Mesendoderm (in vitro differentiated cells): ENCODE results near the gene SHLD2.

Experiments
- DNase-seq: peaks from one replicate; pipeline ENCODE4 v3.0.0; 2013
- H2AK5ac ChIP-seq: 2 replicates; pipeline ENCODE4 v1.6.1; 2013; ENCODE audit warnings: low read length, inconsistent platforms
- H2BK120ac ChIP-seq: 2 replicates; pipeline ENCODE4 v1.6.1; 2013; ENCODE audit warnings: low read depth, mild to moderate bottlenecking, low read length, moderate library complexity, mixed read lengths
- H2BK15ac ChIP-seq: replicated peaks from 2 replicates; pipeline ENCODE4 v1.6.1; 2013; ENCODE audit warnings: low read depth, mild to moderate bottlenecking, moderate library complexity
- H2BK5ac ChIP-seq: 2 replicates; pipeline ENCODE4 v1.6.1; 2013; ENCODE audit warnings: low read length, inconsistent platforms
- H3K18ac ChIP-seq: 2 replicates; pipeline ENCODE4 v1.6.1; 2013; ENCODE audit warnings: mild to moderate bottlenecking, low read length, mixed read lengths
- H3K23ac ChIP-seq: one replicate; pipeline ENCODE4 v1.6.1; 2013; ENCODE audit warnings: low read length
- H3K27ac ChIP-seq: 2 replicates; pipeline ENCODE4 v1.5.1; 2013; ENCODE audit warnings: low read depth, mild to moderate bottlenecking, inconsistent platforms, low read length, moderate library complexity
- H3K27me3 ChIP-seq: 2 replicates; pipeline ENCODE4 v1.6.1; 2013; ENCODE audit warnings: low read length, control low read depth, mild to moderate bottlenecking, inconsistent platforms; ENCODE audit not compliant: insufficient read depth, poor library complexity
- H3K36me3 ChIP-seq: 2 replicates; pipeline ENCODE4 v1.6.1; 2013; ENCODE audit warnings: low read length, inconsistent platforms; ENCODE audit not compliant: control insufficient read depth, insufficient read depth
- H3K4ac ChIP-seq: one replicate; pipeline ENCODE4 v1.6.1; 2013; ENCODE audit warnings: low read depth, mild to moderate bottlenecking, low read length, moderate library complexity
- H3K4me1 ChIP-seq: 2 replicates; pipeline ENCODE4 v1.6.1; 2013; ENCODE audit warnings: low read depth, low read length, inconsistent platforms; ENCODE audit not compliant: control insufficient read depth
- H3K4me2 ChIP-seq: 2 replicates; pipeline ENCODE4 v1.6.1; 2013; ENCODE audit warnings: low read length
- H3K4me3 ChIP-seq: 2 replicates; pipeline ENCODE4 v1.5.1; 2013; ENCODE audit warnings: mild to moderate bottlenecking, low read length
- H3K56ac ChIP-seq: one replicate; pipeline ENCODE4 v1.6.1; 2013; ENCODE audit warnings: low read length
- H3K79me1 ChIP-seq: 2 replicates; pipeline ENCODE4 v1.6.1; 2013; ENCODE audit warnings: low read length, inconsistent platforms
- H3K79me2 ChIP-seq: 2 replicates; pipeline ENCODE4 v1.6.1; 2013; ENCODE audit warnings: mild to moderate bottlenecking, low read length; ENCODE audit not compliant: control insufficient read depth, insufficient read depth
- H3K9ac ChIP-seq: 2 replicates; pipeline ENCODE4 v1.6.1; 2013; ENCODE audit warnings: low read length, inconsistent platforms
- H4K5ac ChIP-seq: one replicate; pipeline ENCODE4 v1.6.1; 2013; ENCODE audit warnings: low read length
- H4K8ac ChIP-seq: one replicate; pipeline ENCODE4 v1.6.1; 2013; ENCODE audit warnings: low read depth, mild to moderate bottlenecking, control low read depth, low read length, moderate library complexity
- WGBS: extraction: QIAGEN DNeasy Blood & Tissue Kit; methylation state at CpG from one replicate; pipeline ENCODE4 v1.1.7; 2013; ENCODE audit warnings: low lambda C conversion rate, missing lambda C conversion rate; ENCODE audit not compliant: insufficient coverage; ENCODE audit errors: extremely low coverage; 5-methylcytosine and 5-hydroxymethylcytosine counted together

SHLD2 gene

GRCh38 chr10:87089746-87090145 is 5.3 kb upstream of the SHLD2 start:
- H3K36me3 ChIP-seq = peaks cover 1% of the 10 kb centered on the region
- peaks cover 38% of the 10 kb centered on the region for H3K79me2 ChIP-seq
- no peak overlapping the region for H4K8ac ChIP-seq
- H2BK15ac ChIP-seq = no peak overlapping the region
- no peak overlapping the region for H3K4me3 ChIP-seq
- no peak overlapping the region for H3K56ac ChIP-seq
- no peak for DNase-seq
- H3K9ac ChIP-seq = no peak overlapping the region
- H2BK5ac ChIP-seq = no peak overlapping the region
- H3K4me2 ChIP-seq = no peak overlapping the region
- peaks cover 10% of the 10 kb centered on the region for H3K79me1 ChIP-seq
- H3K18ac ChIP-seq = no peak overlapping the region
- H3K27me3 ChIP-seq = no peaks in the 10 kb centered on the region
- H3K27ac ChIP-seq = no peak overlapping the region
- H2BK120ac ChIP-seq = no peak overlapping the region
- WGBS = no CpG with 5 or more reads among the region's 4 CpGs
- H2AK5ac ChIP-seq = no peak overlapping the region
- no peak overlapping the region for H3K4ac ChIP-seq
- no peak overlapping the region for H3K23ac ChIP-seq
- no peaks in the 10 kb centered on the region for H3K4me1 ChIP-seq
- H4K5ac ChIP-seq = no peak overlapping the region

GRCh38 chr10:87090779-87091178 is 4.2 kb upstream of the SHLD2 start:
- Histone ChIP-seq H3K56ac (no peak overlapping the region), H3K79me1 (peaks cover 12% of the 10 kb centered on the region), H2AK5ac (no peak overlapping the region), H3K4me3 (no peak overlapping the region), H3K36me3 (peaks cover 1% of the 10 kb centered on the region), H2BK15ac (no peak overlapping the region), H3K4me2 (no peak overlapping the region), H3K27ac (no peak overlapping the region), H3K27me3 (no peaks in the 10 kb centered on the region), H3K23ac (no peak overlapping the region), H2BK120ac (no peak overlapping the region), H3K79me2 (peaks cover 41% of the 10 kb centered on the region), H3K4me1 (no peaks in the 10 kb centered on the region), H3K4ac (no peak overlapping the region), H4K8ac (no peak overlapping the region), H3K9ac (no peak overlapping the region), H4K5ac (no peak overlapping the region), H3K18ac (no peak overlapping the region), H2BK5ac (no peak overlapping the region)
- WGBS = no CpG with 5 or more reads among the region's 4 CpGs
- peak; percentile 59 for DNase-seq

GRCh38 chr10:87092376-87092860 is 2.6 kb upstream of the SHLD2 start:
- no peak overlapping the region for H3K23ac ChIP-seq
- no peak overlapping the region for H3K4ac ChIP-seq
- H4K5ac ChIP-seq = no peak overlapping the region
- peak; percentile 60 for DNase-seq
- peak overlapping the region; percentile 77 for H3K56ac ChIP-seq
- H2BK15ac ChIP-seq = no peak overlapping the region
- no peaks in the 10 kb centered on the region for H3K4me1 ChIP-seq
- H3K4me3 ChIP-seq = peak overlapping the region; percentile 15
- H3K27ac ChIP-seq = no peak overlapping the region
- H3K27me3 ChIP-seq = no peaks in the 10 kb centered on the region
- peaks cover 7% of the 10 kb centered on the region for H3K79me1 ChIP-seq
- no peak overlapping the region for H2BK120ac ChIP-seq
- H3K79me2 ChIP-seq = peaks cover 35% of the 10 kb centered on the region
- no peak overlapping the region for H2AK5ac ChIP-seq
- no peak overlapping the region for H3K18ac ChIP-seq
- H2BK5ac ChIP-seq = no peak overlapping the region
- H3K4me2 ChIP-seq = peak overlapping the region; percentile 77
- H3K9ac ChIP-seq = peak overlapping the region; percentile 67
- H4K8ac ChIP-seq = no peak overlapping the region
- no peaks in the 10 kb centered on the region for H3K36me3 ChIP-seq
- WGBS = no CpG with 5 or more reads among the region's 7 CpGs

GRCh38 chr10:87092861-87093631 is 2.0 kb upstream of the SHLD2 start:
- Histone ChIP-seq H3K27ac (no peak overlapping the region), H4K5ac (no peak overlapping the region), H3K4me3 (peak overlapping the region; percentile 55), H3K4me1 (no peaks in the 10 kb centered on the region), H2AK5ac (no peak overlapping the region), H3K56ac (peak overlapping the region; percentile 77), H3K79me1 (peaks cover 6% of the 10 kb centered on the region), H3K9ac (peak overlapping the region; percentile 67), H3K18ac (no peak overlapping the region), H3K23ac (no peak overlapping the region), H4K8ac (no peak overlapping the region), H3K36me3 (no peaks in the 10 kb centered on the region), H2BK120ac (no peak overlapping the region), H3K4me2 (peak overlapping the region; percentile 77), H2BK15ac (no peak overlapping the region), H3K4ac (no peak overlapping the region), H3K79me2 (peaks cover 31% of the 10 kb centered on the region), H3K27me3 (no peaks in the 10 kb centered on the region), H2BK5ac (no peak overlapping the region)
- no CpG with 5 or more reads among the region's 9 CpGs for WGBS
- peak; percentile 82 for DNase-seq

DNA sequence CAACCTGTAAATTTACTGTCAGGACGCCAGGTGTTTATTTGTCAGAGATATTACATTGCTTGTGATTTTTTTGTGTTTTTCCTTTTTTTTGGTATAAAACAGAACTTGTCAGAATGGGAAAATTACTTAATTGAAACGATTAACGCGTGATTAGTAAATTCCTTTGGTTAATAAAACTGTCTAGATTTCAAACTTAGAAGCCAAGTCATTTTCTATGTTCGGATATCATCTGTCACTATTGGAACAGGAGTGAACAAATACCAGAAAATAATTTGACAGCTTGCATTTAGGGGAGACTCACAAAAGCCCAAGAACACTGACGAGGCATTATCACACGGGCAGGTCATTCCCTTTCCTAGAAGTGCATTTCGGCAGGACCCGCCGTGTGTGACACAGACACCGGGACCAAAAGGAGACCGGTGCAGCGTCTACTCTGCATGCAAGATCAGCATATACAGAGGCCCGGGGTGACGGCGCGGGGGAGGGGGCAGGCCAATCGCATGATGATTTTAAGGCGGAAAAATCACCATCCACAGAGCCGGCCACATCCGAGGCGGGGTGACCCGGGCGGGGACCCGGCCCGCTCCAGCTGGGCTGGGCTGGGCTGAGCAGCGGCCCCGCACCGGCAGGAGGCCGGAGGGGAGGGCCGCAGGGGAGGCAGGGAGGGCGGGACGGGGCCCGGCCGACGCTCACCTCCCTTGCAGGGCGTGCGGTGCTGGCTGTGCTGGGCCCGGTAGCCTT is 1.2 kb upstream of the SHLD2 start:
- no peaks in the 10 kb centered on the region for H3K36me3 ChIP-seq
- H3K79me1 ChIP-seq = peaks cover 6% of the 10 kb centered on the region
- H3K18ac ChIP-seq = peak overlapping the region; percentile 90
- H2BK120ac ChIP-seq = no peak overlapping the region
- H3K27me3 ChIP-seq = no peaks in the 10 kb centered on the region
- H3K27ac ChIP-seq = peak overlapping the region; percentile 51
- H2AK5ac ChIP-seq = no peak overlapping the region
- H4K5ac ChIP-seq = no peak overlapping the region
- no peak overlapping the region for H3K23ac ChIP-seq
- DNase-seq = peak; percentile 69
- H3K79me2 ChIP-seq = peaks cover 31% of the 10 kb centered on the region
- no peak overlapping the region for H2BK5ac ChIP-seq
- H4K8ac ChIP-seq = no peak overlapping the region
- H3K4me3 ChIP-seq = peak overlapping the region; percentile 81
- no CpG with 5 or more reads among the region's 39 CpGs for WGBS
- no peak overlapping the region for H2BK15ac ChIP-seq
- H3K4ac ChIP-seq = no peak overlapping the region
- H3K4me1 ChIP-seq = no peaks in the 10 kb centered on the region
- peak overlapping the region; percentile 87 for H3K9ac ChIP-seq
- H3K56ac ChIP-seq = peak overlapping the region; percentile 95
- H3K4me2 ChIP-seq = peak overlapping the region; percentile 93
